ENCODE measurements around the gene MTHFD1L.

MTHFD1L gene

GRCh38 chr6:151005896-151006632 lies 140.6 kb downstream of the MTHFD1L start:
- H3K79me2 ChIP-seq: no peaks in the 10 kb centered on the region
- no peak for TF ChIP-seq CTCF (IDR thresholded peaks at IDR 0.05)
- H3K4me3 ChIP-seq (ENCODE audit: low read depth, low read length): no peak overlapping the region
- H2AFZ ChIP-seq: no peak overlapping the region
- H3K4me1 ChIP-seq: peaks cover 7% of the 10 kb centered on the region
- no peak overlapping the region for H3K4me2 ChIP-seq (ENCODE audit: low read length)
- no peak overlapping the region for H3K27ac ChIP-seq
- H3K27me3 ChIP-seq (ENCODE audit: control insufficient read depth, insufficient read depth, low read length): no peaks in the 10 kb centered on the region
- H3K36me3 ChIP-seq (ENCODE audit: control insufficient read depth, insufficient read depth, low read length): no peaks in the 10 kb centered on the region
- no peaks in the 10 kb centered on the region for H3K9me3 ChIP-seq (ENCODE audit: control insufficient read depth, low read length)
- H3K9ac ChIP-seq: no peak overlapping the region

GRCh38 chr6:151007076-151007475 lies 141.6 kb downstream of the MTHFD1L start:
- Histone ChIP-seq H3K27me3 (ENCODE audit: control insufficient read depth, insufficient read depth, low read length) (no peaks in the 10 kb centered on the region), H3K79me2 (no peaks in the 10 kb centered on the region), H3K4me2 (ENCODE audit: low read length) (no peak overlapping the region), H3K4me1 (peaks cover 7% of the 10 kb centered on the region), H3K36me3 (ENCODE audit: control insufficient read depth, insufficient read depth, low read length) (no peaks in the 10 kb centered on the region), H2AFZ (no peak overlapping the region), H3K9me3 (ENCODE audit: control insufficient read depth, low read length) (no peaks in the 10 kb centered on the region), H3K4me3 (ENCODE audit: low read depth, low read length) (no peak overlapping the region), H3K27ac (no peak overlapping the region), H3K9ac (no peak overlapping the region)
- TF ChIP-seq CTCF (IDR thresholded peaks at IDR 0.05): no peak

- no peaks in the 10 kb centered on the region for H3K9me3 ChIP-seq (ENCODE audit: control insufficient read depth, low read length)
- no peak for TF ChIP-seq CTCF (IDR thresholded peaks at IDR 0.05)
- no peak overlapping the region for H3K9ac ChIP-seq
- H3K4me1 ChIP-seq: peaks cover 7% of the 10 kb centered on the region
- no peak overlapping the region for H3K4me2 ChIP-seq (ENCODE audit: low read length)
- no peaks in the 10 kb centered on the region for H3K79me2 ChIP-seq
- no peak overlapping the region for H2AFZ ChIP-seq
- no peaks in the 10 kb centered on the region for H3K36me3 ChIP-seq (ENCODE audit: control insufficient read depth, insufficient read depth, low read length)
- no peak overlapping the region for H3K4me3 ChIP-seq (ENCODE audit: low read depth, low read length)
- no peak overlapping the region for H3K27ac ChIP-seq
- no peaks in the 10 kb centered on the region for H3K27me3 ChIP-seq (ENCODE audit: control insufficient read depth, insufficient read depth, low read length)
Observed at GRCh38 chr6:151007922-151008321, 142.4 kb downstream of the MTHFD1L start.

- H3K4me3 ChIP-seq (ENCODE audit: low read depth, low read length): no peak overlapping the region
- H3K27ac ChIP-seq: no peak overlapping the region
- H3K27me3 ChIP-seq (ENCODE audit: control insufficient read depth, insufficient read depth, low read length): no peaks in the 10 kb centered on the region
- no peaks in the 10 kb centered on the region for H3K79me2 ChIP-seq
- H2AFZ ChIP-seq: no peak overlapping the region
- H3K36me3 ChIP-seq (ENCODE audit: control insufficient read depth, insufficient read depth, low read length): no peaks in the 10 kb centered on the region
- H3K9ac ChIP-seq: no peak overlapping the region
- H3K4me2 ChIP-seq (ENCODE audit: low read length): no peak overlapping the region
- peaks cover 7% of the 10 kb centered on the region for H3K4me1 ChIP-seq
- no peaks in the 10 kb centered on the region for H3K9me3 ChIP-seq (ENCODE audit: control insufficient read depth, low read length)
- no peak for TF ChIP-seq CTCF (IDR thresholded peaks at IDR 0.05)
Observed at GRCh38 chr6:151008425-151008824, 142.9 kb downstream of the MTHFD1L start.

GRCh38 chr6:151009576-151009975 lies 144.1 kb downstream of the MTHFD1L start:
- Histone ChIP-seq H3K4me3 (ENCODE audit: low read depth, low read length) (no peak overlapping the region), H3K27me3 (ENCODE audit: control insufficient read depth, insufficient read depth, low read length) (no peaks in the 10 kb centered on the region), H3K9me3 (ENCODE audit: control insufficient read depth, low read length) (no peaks in the 10 kb centered on the region), H3K4me2 (ENCODE audit: low read length) (no peak overlapping the region), H3K4me1 (peaks cover 7% of the 10 kb centered on the region), H3K79me2 (no peaks in the 10 kb centered on the region), H2AFZ (no peak overlapping the region), H3K36me3 (ENCODE audit: control insufficient read depth, insufficient read depth, low read length) (no peaks in the 10 kb centered on the region), H3K27ac (no peak overlapping the region), H3K9ac (no peak overlapping the region)
- TF ChIP-seq CTCF (IDR thresholded peaks at IDR 0.05): no peak

Data from parathyroid adenoma (tissue), 2 donors.